Neural cell (in vitro differentiated cells): ENCODE measurements around the gene PRICKLE2. TPM values are rescaled to one million over a fixed set of nuclear protein-coding genes. Genes with fewer than 3 reads are reported as not detected.

Experiments used
- H2AFZ ChIP-seq: fragments of 200-600, 300-800 bp; sonication (generic), shearing (Covaris generic); 2 replicates; pipeline ENCODE4 v1.6.0; 2014; ENCODE audit warnings: low read depth, mild to moderate bottlenecking, antibody characterized with exemption, low read length, moderate library complexity
- H3F3A ChIP-seq: fragments of 200-600 bp; shearing (Covaris generic); 2 replicates; pipeline ENCODE4 v1.6.1; 2016; ENCODE audit warnings: mild to moderate bottlenecking, moderate library complexity, mixed read lengths, antibody characterized with exemption, low read length; ENCODE audit not compliant: insufficient read depth, poor library complexity, severe bottlenecking
- H3K27ac ChIP-seq: fragments of 200-600, 300-800 bp; sonication (generic), shearing (Covaris generic); 2 replicates; pipeline ENCODE4 v1.5.1; 2014; ENCODE audit warnings: mild to moderate bottlenecking, low read length, moderate library complexity
- H3K27me3 ChIP-seq: fragments of 300-800, 200-600 bp; sonication (generic), shearing (Covaris generic); 2 replicates; pipeline ENCODE4 v1.6.0; 2014; ENCODE audit warnings: mild to moderate bottlenecking, low read depth, low read length, moderate library complexity; ENCODE audit not compliant: insufficient read depth
- H3K36me3 ChIP-seq: fragments of 300-800, 200-600 bp; sonication (generic), shearing (Covaris generic); 2 replicates; pipeline ENCODE4 v1.5.1; 2014; ENCODE audit warnings: mild to moderate bottlenecking, antibody characterized with exemption, low read length, moderate library complexity; ENCODE audit not compliant: insufficient read depth
- H3K4me2 ChIP-seq: fragments of 300-800, 200-600 bp; sonication (generic), shearing (Covaris generic); 2 replicates; pipeline ENCODE4 v1.6.0; 2014; ENCODE audit warnings: mild to moderate bottlenecking, low read length
- H3K4me3 ChIP-seq: fragments of 300-800, 200-600 bp; sonication (generic), shearing (Covaris generic); 2 replicates; pipeline ENCODE4 v1.5.1; 2014; ENCODE audit warnings: mild to moderate bottlenecking, low read length, moderate library complexity
- H3K79me2 ChIP-seq: fragments of 200-600 bp; shearing (Covaris generic); replicated peaks from 2 replicates; pipeline ENCODE4 v1.6.0; 2014; ENCODE audit warnings: mild to moderate bottlenecking, low read length, moderate library complexity; ENCODE audit not compliant: insufficient read depth
- H3K9ac ChIP-seq: fragments of 300-800, 200-600 bp; sonication (generic), shearing (Covaris generic); 2 replicates; pipeline ENCODE4 v1.6.1; 2016; ENCODE audit warnings: mild to moderate bottlenecking, low read length, mixed read lengths
- H3K9me2 ChIP-seq: fragments of 200-600 bp; shearing (Covaris generic); 2 replicates; pipeline ENCODE4 v1.6.1; 2016; ENCODE audit warnings: mild to moderate bottlenecking, low read length, mixed read lengths; ENCODE audit not compliant: insufficient read depth
- H3K9me3 ChIP-seq: fragments of 200-600, 300-800 bp; sonication (generic), shearing (Covaris generic); 2 replicates; pipeline ENCODE4 v1.6.1; 2016; ENCODE audit warnings: mild to moderate bottlenecking, mixed run types, low read length, moderate library complexity, mixed read lengths
- H4K20me1 ChIP-seq: fragments of 200-600 bp; shearing (Covaris generic); 2 replicates; pipeline ENCODE4 v1.6.1; 2016; ENCODE audit warnings: mild to moderate bottlenecking, mixed run types; ENCODE audit not compliant: insufficient read depth
- EP300 ChIP-seq: fragments of 450-650 bp; conservative IDR thresholded peaks from 2 replicates; pipeline ENCODE4 v1.6.1; 2014; ENCODE audit warnings: antibody characterized with exemption, mild to moderate bottlenecking, moderate library complexity; ENCODE audit not compliant: poor library complexity, severe bottlenecking
- EZH2 ChIP-seq: fragments of 200-600, 300-800 bp; shearing (Covaris generic), sonication (generic); IDR thresholded peaks from 2 replicates; pipeline ENCODE4 v1.6.1; 2014; ENCODE audit warnings: antibody characterized with exemption, low read length, borderline replicate concordance, mild to moderate bottlenecking; ENCODE audit not compliant: insufficient read depth, poor library complexity, severe bottlenecking
- MXI1 ChIP-seq: fragments of 450-650 bp; conservative IDR thresholded peaks from 2 replicates; pipeline ENCODE4 v1.6.1; 2014; ENCODE audit warnings: antibody characterized with exemption, mild to moderate bottlenecking; ENCODE audit not compliant: poor library complexity, severe bottlenecking
- POLR2AphosphoS5 ChIP-seq: IDR thresholded peaks from 2 replicates; pipeline ENCODE4 v1.6.1; 2012
- RAD21 ChIP-seq: fragments of 450-650 bp; conservative IDR thresholded peaks from 2 replicates; pipeline ENCODE4 v1.6.1; 2014; ENCODE audit warnings: antibody characterized with exemption, mild to moderate bottlenecking, moderate library complexity
- SMC3 ChIP-seq: fragments of 450-650 bp; conservative IDR thresholded peaks from 2 replicates; pipeline ENCODE4 v1.6.1; 2014; ENCODE audit warnings: antibody characterized with exemption, mild to moderate bottlenecking, moderate library complexity; ENCODE audit not compliant: poor library complexity
- TAF1 ChIP-seq: IDR thresholded peaks from 2 replicates; pipeline ENCODE4 v1.6.1; 2012; ENCODE audit warnings: low read depth
- polyA plus RNA-seq: library from polyadenylated mRNA; depleted of rRNA; stranded (reverse); fragments of >200 nt; gene quantifications from 2 replicates; pipeline ENCODE4 v1.2.3, GENCODE V29; 2014
- TF ChIP-seq, protein P1 (sequence below): fragments of 450-650 bp; IDR thresholded peaks from 2 replicates; pipeline ENCODE4 v1.5.1; 2014; ENCODE audit warnings: antibody characterized with exemption, mild to moderate bottlenecking, moderate library complexity; ENCODE audit not compliant: poor library complexity, severe bottlenecking
- TF ChIP-seq, protein P2 (sequence below): IDR thresholded peaks from 2 replicates; pipeline ENCODE4 v1.6.1; 2012; ENCODE audit warnings: borderline replicate concordance

The PRICKLE2 gene
- polyA plus RNA-seq, 1 donor from 2014 or later: 8.7 TPM

DNA sequence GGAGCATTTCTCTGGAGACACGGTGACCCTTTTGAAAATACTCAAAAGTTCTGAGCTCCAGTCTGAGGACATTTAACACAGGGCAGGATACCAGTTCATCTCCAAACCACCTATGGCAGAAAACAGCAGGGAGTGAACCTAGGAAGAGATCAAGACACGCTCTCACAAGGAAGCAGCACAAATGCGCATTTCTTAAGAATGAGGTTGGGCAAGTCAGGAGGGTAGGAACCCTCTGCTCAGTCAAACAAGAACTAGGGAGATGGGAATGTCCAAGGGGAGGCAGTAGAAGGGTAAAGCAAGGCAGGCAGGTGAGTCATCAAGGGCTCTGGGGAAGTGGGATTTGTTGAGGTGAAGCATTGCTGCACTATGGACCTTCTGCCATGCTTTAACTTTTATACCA lies 141.7 kb downstream of the PRICKLE2 start:
- Histone ChIP-seq H3K9me2 (no peaks in the 10 kb centered on the region), H3K4me3 (no peak overlapping the region), H3K36me3 (no peaks in the 10 kb centered on the region), H2AFZ (no peak overlapping the region), H3K27me3 (no peaks in the 10 kb centered on the region), H3K79me2 (no peaks in the 10 kb centered on the region), H3K9me3 (no peaks in the 10 kb centered on the region), H3F3A (no peaks in the 10 kb centered on the region), H4K20me1 (no peaks in the 10 kb centered on the region), H3K4me2 (no peak overlapping the region), H3K9ac (no peak overlapping the region), H3K27ac (no peak overlapping the region)
- TF ChIP-seq EZH2 (no peak), RAD21 (no peak), EP300 (no peak), MXI1 (no peak), POLR2AphosphoS5 (no peak), SMC3 (no peak), TAF1 (no peak)
- TF ChIP-seq, protein P1, sequence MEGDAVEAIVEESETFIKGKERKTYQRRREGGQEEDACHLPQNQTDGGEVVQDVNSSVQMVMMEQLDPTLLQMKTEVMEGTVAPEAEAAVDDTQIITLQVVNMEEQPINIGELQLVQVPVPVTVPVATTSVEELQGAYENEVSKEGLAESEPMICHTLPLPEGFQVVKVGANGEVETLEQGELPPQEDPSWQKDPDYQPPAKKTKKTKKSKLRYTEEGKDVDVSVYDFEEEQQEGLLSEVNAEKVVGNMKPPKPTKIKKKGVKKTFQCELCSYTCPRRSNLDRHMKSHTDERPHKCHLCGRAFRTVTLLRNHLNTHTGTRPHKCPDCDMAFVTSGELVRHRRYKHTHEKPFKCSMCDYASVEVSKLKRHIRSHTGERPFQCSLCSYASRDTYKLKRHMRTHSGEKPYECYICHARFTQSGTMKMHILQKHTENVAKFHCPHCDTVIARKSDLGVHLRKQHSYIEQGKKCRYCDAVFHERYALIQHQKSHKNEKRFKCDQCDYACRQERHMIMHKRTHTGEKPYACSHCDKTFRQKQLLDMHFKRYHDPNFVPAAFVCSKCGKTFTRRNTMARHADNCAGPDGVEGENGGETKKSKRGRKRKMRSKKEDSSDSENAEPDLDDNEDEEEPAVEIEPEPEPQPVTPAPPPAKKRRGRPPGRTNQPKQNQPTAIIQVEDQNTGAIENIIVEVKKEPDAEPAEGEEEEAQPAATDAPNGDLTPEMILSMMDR: no peak
- TF ChIP-seq, protein P2, sequence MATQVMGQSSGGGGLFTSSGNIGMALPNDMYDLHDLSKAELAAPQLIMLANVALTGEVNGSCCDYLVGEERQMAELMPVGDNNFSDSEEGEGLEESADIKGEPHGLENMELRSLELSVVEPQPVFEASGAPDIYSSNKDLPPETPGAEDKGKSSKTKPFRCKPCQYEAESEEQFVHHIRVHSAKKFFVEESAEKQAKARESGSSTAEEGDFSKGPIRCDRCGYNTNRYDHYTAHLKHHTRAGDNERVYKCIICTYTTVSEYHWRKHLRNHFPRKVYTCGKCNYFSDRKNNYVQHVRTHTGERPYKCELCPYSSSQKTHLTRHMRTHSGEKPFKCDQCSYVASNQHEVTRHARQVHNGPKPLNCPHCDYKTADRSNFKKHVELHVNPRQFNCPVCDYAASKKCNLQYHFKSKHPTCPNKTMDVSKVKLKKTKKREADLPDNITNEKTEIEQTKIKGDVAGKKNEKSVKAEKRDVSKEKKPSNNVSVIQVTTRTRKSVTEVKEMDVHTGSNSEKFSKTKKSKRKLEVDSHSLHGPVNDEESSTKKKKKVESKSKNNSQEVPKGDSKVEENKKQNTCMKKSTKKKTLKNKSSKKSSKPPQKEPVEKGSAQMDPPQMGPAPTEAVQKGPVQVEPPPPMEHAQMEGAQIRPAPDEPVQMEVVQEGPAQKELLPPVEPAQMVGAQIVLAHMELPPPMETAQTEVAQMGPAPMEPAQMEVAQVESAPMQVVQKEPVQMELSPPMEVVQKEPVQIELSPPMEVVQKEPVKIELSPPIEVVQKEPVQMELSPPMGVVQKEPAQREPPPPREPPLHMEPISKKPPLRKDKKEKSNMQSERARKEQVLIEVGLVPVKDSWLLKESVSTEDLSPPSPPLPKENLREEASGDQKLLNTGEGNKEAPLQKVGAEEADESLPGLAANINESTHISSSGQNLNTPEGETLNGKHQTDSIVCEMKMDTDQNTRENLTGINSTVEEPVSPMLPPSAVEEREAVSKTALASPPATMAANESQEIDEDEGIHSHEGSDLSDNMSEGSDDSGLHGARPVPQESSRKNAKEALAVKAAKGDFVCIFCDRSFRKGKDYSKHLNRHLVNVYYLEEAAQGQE: no peak

DNA sequence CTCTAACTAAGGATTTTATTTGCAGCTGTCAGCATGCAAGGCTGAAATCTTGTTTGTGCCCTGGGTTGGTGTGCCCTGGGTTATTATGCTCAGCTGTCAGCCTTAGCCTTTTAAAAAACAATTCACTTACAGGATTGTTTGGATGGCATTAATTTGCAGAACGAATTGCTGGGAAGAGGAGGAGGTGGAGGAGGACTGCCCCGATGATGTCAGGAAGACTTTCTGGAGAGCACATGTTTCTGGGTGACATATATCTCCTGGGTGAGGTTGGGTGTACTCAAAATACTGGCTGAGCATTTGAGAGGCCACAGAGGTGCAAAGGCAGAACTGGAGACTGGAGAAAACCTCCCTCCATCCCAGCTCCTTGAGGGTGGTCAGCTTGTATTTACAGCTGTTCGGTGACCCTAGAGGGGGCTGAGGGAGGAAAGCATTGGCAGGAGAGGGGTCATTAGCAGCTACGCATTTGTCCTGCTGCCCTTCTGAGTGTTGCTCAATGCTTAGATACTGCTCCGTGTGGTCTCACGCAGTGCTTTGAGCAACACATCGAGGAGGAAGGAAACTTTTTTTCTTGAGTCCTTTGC lies 142.2 kb downstream of the PRICKLE2 start:
- Histone ChIP-seq H3K27me3 (no peaks in the 10 kb centered on the region), H3K4me2 (no peak overlapping the region), H3K36me3 (no peaks in the 10 kb centered on the region), H3K9me3 (no peaks in the 10 kb centered on the region), H3K27ac (no peak overlapping the region), H3K4me3 (no peak overlapping the region), H3F3A (no peaks in the 10 kb centered on the region), H3K9ac (no peak overlapping the region), H3K79me2 (no peaks in the 10 kb centered on the region), H2AFZ (no peak overlapping the region), H3K9me2 (no peaks in the 10 kb centered on the region), H4K20me1 (no peaks in the 10 kb centered on the region)
- TF ChIP-seq EZH2: no peak
- TF ChIP-seq, protein P2: no peak
- TF ChIP-seq MXI1: no peak
- TF ChIP-seq SMC3: no peak
- no peak for TF ChIP-seq TAF1
- TF ChIP-seq, protein P1: no peak
- TF ChIP-seq RAD21: no peak
- no peak for TF ChIP-seq EP300
- no peak for TF ChIP-seq POLR2AphosphoS5
